ENCODE results near the gene SPINK2. TPM values are rescaled to one million over a fixed set of nuclear protein-coding genes. Genes with fewer than 3 reads are reported as not detected.

SPINK2 gene
- total and polyA plus RNA-seq, 2 experiments from 2014 or later: not detected

GRCh38 chr4:56860781-56861180, 39.3 kb upstream of the SPINK2 start:
- no peaks in the 10 kb centered on the region for H3K27me3 ChIP-seq (replicated peaks; ENCODE audit: insufficient read depth)
- 61 to 66% methylated on average over 3 of the region's 3 CpGs for WGBS, 2 experiments (ENCODE audit: low coverage in 1 of 2, low lambda C conversion rate in 2 of 2, missing lambda C conversion rate in 2 of 2)
- in situ Hi-C loops (cut with MboI): no loop called here
- H3K4me1 ChIP-seq (ENCODE audit: insufficient read depth): no peaks in the 10 kb centered on the region
- no peak for DNase-seq
- H3K4me3 ChIP-seq: no peak overlapping the region
- H3K36me3 ChIP-seq (ENCODE audit: low read depth): no peaks in the 10 kb centered on the region
- no peaks in the 10 kb centered on the region for H4K20me1 ChIP-seq (ENCODE audit: insufficient read depth)
- H3F3A ChIP-seq (ENCODE audit: insufficient read depth): no peaks in the 10 kb centered on the region
- no peak overlapping the region for H2AFZ ChIP-seq
- no peaks in the 10 kb centered on the region for H3K79me2 ChIP-seq (ENCODE audit: insufficient read depth)
- H3K9me2 ChIP-seq (ENCODE audit: insufficient read depth): no peaks in the 10 kb centered on the region
- no peak overlapping the region for H3K9ac ChIP-seq
- no peaks in the 10 kb centered on the region for H3K9me3 ChIP-seq (ENCODE audit: low read depth)
- no peak overlapping the region for H3K4me2 ChIP-seq (ENCODE audit: unreplicated experiment)
- TF ChIP-seq EZH2 (IDR thresholded peaks at IDR 0.05; ENCODE audit: insufficient read depth, poor library complexity, severe bottlenecking) (no peak), EZH2phosphoT487 (IDR thresholded peaks at IDR 0.05; ENCODE audit: insufficient read depth, low read depth) (no peak)
- no peak overlapping the region for H3K27ac ChIP-seq

DNA sequence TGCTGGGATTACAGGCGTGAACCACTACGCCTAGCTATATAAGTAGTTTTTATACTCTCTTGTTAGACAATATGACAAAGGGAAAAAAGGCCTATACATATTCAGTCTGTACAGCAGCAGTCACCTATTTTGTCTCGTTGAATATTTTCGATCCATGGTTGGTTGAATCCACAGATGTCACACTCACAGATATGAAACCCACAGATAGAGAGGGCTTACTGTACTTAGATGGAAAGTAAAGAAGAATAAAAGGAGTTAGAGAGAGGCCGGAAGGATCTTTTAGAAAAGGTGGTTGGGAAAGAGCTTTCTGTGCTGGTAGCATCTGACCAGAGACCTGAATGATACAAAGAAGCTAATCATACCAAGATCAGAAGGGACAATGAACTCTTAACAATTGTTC, 38.3 kb upstream of the SPINK2 start:
- in situ Hi-C loops (cut with MboI): no loop called here
- no peak for DNase-seq
- Histone ChIP-seq H3K79me2 (ENCODE audit: insufficient read depth) (no peaks in the 10 kb centered on the region), H3K27me3 (replicated peaks; ENCODE audit: insufficient read depth) (no peaks in the 10 kb centered on the region), H3F3A (ENCODE audit: insufficient read depth) (no peaks in the 10 kb centered on the region), H3K9me3 (ENCODE audit: low read depth) (no peaks in the 10 kb centered on the region), H3K9me2 (ENCODE audit: insufficient read depth) (no peaks in the 10 kb centered on the region), H3K9ac (no peak overlapping the region), H2AFZ (no peak overlapping the region), H4K20me1 (ENCODE audit: insufficient read depth) (no peaks in the 10 kb centered on the region), H3K4me1 (ENCODE audit: insufficient read depth) (no peaks in the 10 kb centered on the region), H3K4me3 (no peak overlapping the region), H3K36me3 (ENCODE audit: low read depth) (no peaks in the 10 kb centered on the region), H3K4me2 (ENCODE audit: unreplicated experiment) (no peak overlapping the region), H3K27ac (no peak overlapping the region)
- 89 to 92% methylated on average over 5 of the region's 5 CpGs for WGBS, 2 experiments (ENCODE audit: low coverage in 1 of 2, low lambda C conversion rate in 2 of 2, missing lambda C conversion rate in 2 of 2)
- no peak for TF ChIP-seq EZH2phosphoT487 (IDR thresholded peaks at IDR 0.05; ENCODE audit: insufficient read depth, low read depth)
- no peak for TF ChIP-seq EZH2 (IDR thresholded peaks at IDR 0.05; ENCODE audit: insufficient read depth, poor library complexity, severe bottlenecking)

GRCh38 chr4:56857601-56858309, 36.3 kb upstream of the SPINK2 start:
- TF ChIP-seq EZH2 (IDR thresholded peaks at IDR 0.05; ENCODE audit: insufficient read depth, poor library complexity, severe bottlenecking): no peak
- no peak for TF ChIP-seq EZH2phosphoT487 (IDR thresholded peaks at IDR 0.05; ENCODE audit: insufficient read depth, low read depth)
- in situ Hi-C loops (cut with MboI): no loop called here

DNA sequence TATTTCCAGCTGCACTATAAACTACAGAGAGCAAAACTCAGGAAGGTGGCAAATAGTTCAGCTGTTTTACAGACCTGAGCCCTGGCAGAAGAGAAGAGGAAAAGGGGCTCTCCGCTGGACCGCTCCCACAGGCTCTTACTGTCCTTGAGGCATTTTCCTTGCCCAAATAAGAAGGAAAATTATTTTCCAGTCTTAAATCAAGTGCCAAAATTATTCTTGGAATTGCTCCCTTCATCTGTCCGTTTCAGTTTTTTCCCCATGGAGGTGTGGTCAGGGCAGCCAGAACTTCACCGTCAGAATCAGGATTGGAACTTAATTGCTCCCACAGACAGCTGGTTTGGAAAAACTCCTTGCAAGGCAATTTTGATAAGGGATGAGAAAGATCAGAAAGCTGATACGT, 35.2 kb upstream of the SPINK2 start:
- Histone ChIP-seq H3F3A (ENCODE audit: insufficient read depth) (no peaks in the 10 kb centered on the region), H3K27me3 (replicated peaks; ENCODE audit: insufficient read depth) (no peaks in the 10 kb centered on the region), H3K4me2 (ENCODE audit: unreplicated experiment) (no peak overlapping the region), H3K9ac (no peak overlapping the region), H4K20me1 (ENCODE audit: insufficient read depth) (no peaks in the 10 kb centered on the region), H3K9me2 (ENCODE audit: insufficient read depth) (no peaks in the 10 kb centered on the region), H3K4me1 (ENCODE audit: insufficient read depth) (no peaks in the 10 kb centered on the region), H2AFZ (no peak overlapping the region), H3K27ac (no peak overlapping the region), H3K9me3 (ENCODE audit: low read depth) (no peaks in the 10 kb centered on the region), H3K36me3 (ENCODE audit: low read depth) (no peaks in the 10 kb centered on the region), H3K79me2 (ENCODE audit: insufficient read depth) (no peaks in the 10 kb centered on the region), H3K4me3 (no peak overlapping the region)
- DNase-seq: no peak
- in situ Hi-C loops (cut with MboI): no loop called here
- TF ChIP-seq EZH2phosphoT487 (IDR thresholded peaks at IDR 0.05; ENCODE audit: insufficient read depth, low read depth): no peak
- TF ChIP-seq EZH2 (IDR thresholded peaks at IDR 0.05; ENCODE audit: insufficient read depth, poor library complexity, severe bottlenecking): no peak
- WGBS, 2 experiments (ENCODE audit: low coverage in 1 of 2, low lambda C conversion rate in 2 of 2, missing lambda C conversion rate in 2 of 2): 45 to 51% methylated on average over 5 of the region's 5 CpGs

More at GRCh38 chr4:56857601-56858309, 36.3 kb upstream of the SPINK2 start:
- Histone ChIP-seq H4K20me1 (ENCODE audit: insufficient read depth) (no peaks in the 10 kb centered on the region), H3K36me3 (ENCODE audit: low read depth) (no peaks in the 10 kb centered on the region), H3K9me3 (ENCODE audit: low read depth) (no peaks in the 10 kb centered on the region), H3K9me2 (ENCODE audit: insufficient read depth) (no peaks in the 10 kb centered on the region), H3F3A (ENCODE audit: insufficient read depth) (no peaks in the 10 kb centered on the region), H3K4me3 (no peak overlapping the region), H3K27ac (no peak overlapping the region), H3K27me3 (replicated peaks; ENCODE audit: insufficient read depth) (no peaks in the 10 kb centered on the region), H3K4me1 (ENCODE audit: insufficient read depth) (no peaks in the 10 kb centered on the region), H3K4me2 (ENCODE audit: unreplicated experiment) (no peak overlapping the region), H2AFZ (no peak overlapping the region), H3K9ac (no peak overlapping the region), H3K79me2 (ENCODE audit: insufficient read depth) (no peaks in the 10 kb centered on the region)
- peak; percentile 37 for DNase-seq
- WGBS, 2 experiments (ENCODE audit: low coverage in 1 of 2, low lambda C conversion rate in 2 of 2, missing lambda C conversion rate in 2 of 2): 4 to 11% methylated on average over 2 of the region's 2 CpGs

Measured in GM23248 (cell line).